Sigmoid colon (tissue), 3 donors: ENCODE measurements around the gene TSTD2.

Source experiments
- CTCF ChIP-seq, 4 experiments: fragments of 450-650 bp in 3 of 4; fragments of 200-600 bp in 1 of 4; IDR thresholded peaks; one replicate each; pipeline ENCODE4 v1.5.1; 2016 to 2019; ENCODE audit warnings: antibody characterized with exemption in 4 of 4, mild to moderate bottlenecking in 3 of 4, moderate library complexity in 2 of 4
- POLR2A ChIP-seq, 2 donors: fragments of 450-650 bp; IDR thresholded peaks; one replicate each; pipeline ENCODE4 v1.6.1; 2016; ENCODE audit warnings: antibody characterized with exemption in 2 of 2, mild to moderate bottlenecking in 2 of 2, moderate library complexity in 2 of 2

- TF ChIP-seq CTCF (IDR thresholded peaks at IDR 0.05) (no peak), POLR2A (IDR thresholded peaks at IDR 0.05) (no peak)
Measured at GRCh38 chr9:97578846-97579245, 54.3 kb downstream of the TSTD2 start.
